WTC11 (cell line): Measurements from ENCODE around the gene ZNF324. TPM values are rescaled to one million over a fixed set of nuclear protein-coding genes. Genes with fewer than 3 reads are reported as not detected.

Experiments used
- ATAC-seq: fragments of 200-7000 bp; cut with Tn5 transposase; 2 replicates; pipeline ENCODE4 v1.10.0; 2021; ENCODE audit warnings: mild to moderate bottlenecking, moderate library complexity
- CTCF ChIA-PET: fragments of 300-600 bp; sonication (Branson Sonifier 250); formaldehyde crosslinking; loops from one replicate; lab custom pipeline; 2021; ENCODE audit warnings: antibody characterized with exemption; lab: Charles Lee
- POLR2A ChIA-PET: fragments of 350-600 bp; sonication (Branson Sonifier 250); formaldehyde crosslinking; loops from one replicate; lab custom pipeline; 2021; ENCODE audit warnings: antibody characterized with exemption; lab: Charles Lee
- DNase-seq: peaks from one replicate; pipeline ENCODE4 v3.0.0; 2021; ENCODE audit warnings: low spot score
- H3K27ac Mint-ChIP-seq: 2 replicates; pipeline ENCODE4 v1.8.0; 2021; ENCODE audit warnings: mixed read lengths
- H3K27me3 Mint-ChIP-seq: 2 replicates; pipeline ENCODE4 v1.8.0; 2021; ENCODE audit warnings: low read depth, mild to moderate bottlenecking, moderate library complexity, mixed read lengths
- H3K36me3 Mint-ChIP-seq: 2 replicates; pipeline ENCODE4 v1.8.0; 2021; ENCODE audit warnings: mixed read lengths
- H3K4me1 Mint-ChIP-seq: 2 replicates; pipeline ENCODE4 v1.8.0; 2022; ENCODE audit warnings: mixed read lengths
- H3K4me3 Mint-ChIP-seq: 2 replicates; pipeline ENCODE4 v1.8.0; 2021; ENCODE audit warnings: mild to moderate bottlenecking, moderate library complexity, mixed read lengths
- H3K9me3 Mint-ChIP-seq: 2 replicates; pipeline ENCODE4 v1.8.0; 2021; ENCODE audit warnings: mixed read lengths
- EMX1 ChIP-seq: fragments of 250-450 bp; sonication (Bioruptor Pico); IDR thresholded peaks from 2 replicates; pipeline ENCODE4 v1.8.0; 2021; ENCODE audit warnings: mild to moderate bottlenecking
- ESRRA ChIP-seq: sonication (generic); formaldehyde crosslinking; IDR thresholded peaks from 2 replicates; pipeline ENCODE4 v1.8.1; 2022; ENCODE audit warnings: mild to moderate bottlenecking, missing genetic modification reagents, borderline replicate concordance
- FOXK1 ChIP-seq: sonication (generic); formaldehyde crosslinking; IDR thresholded peaks from 2 replicates; pipeline ENCODE4 v1.8.0; 2022; ENCODE audit warnings: mild to moderate bottlenecking, moderate library complexity, missing genetic modification reagents
- GABPB1 ChIP-seq: sonication (generic); formaldehyde crosslinking; IDR thresholded peaks from 2 replicates; pipeline ENCODE4 v1.8.1; 2023; ENCODE audit warnings: mild to moderate bottlenecking, missing genetic modification reagents
- GRHL2 ChIP-seq: fragments of 250-450 bp; sonication (Bioruptor Pico); IDR thresholded peaks from 2 replicates; pipeline ENCODE4 v1.8.0; 2022; ENCODE audit warnings: mild to moderate bottlenecking, moderate library complexity; ENCODE audit not compliant: insufficient replicate concordance, severe bottlenecking
- HMGA2 ChIP-seq: fragments of 250-450 bp; sonication (Bioruptor Pico); IDR thresholded peaks from 2 replicates; pipeline ENCODE4 v1.4.0; 2021; ENCODE audit warnings: mild to moderate bottlenecking, moderate library complexity
- JAZF1 ChIP-seq: fragments of 250-450 bp; sonication (Bioruptor Pico); IDR thresholded peaks from 2 replicates; pipeline ENCODE4 v1.9.0; 2021; ENCODE audit warnings: moderate library complexity, mild to moderate bottlenecking, inconsistent platforms
- SMAD3 ChIP-seq: sonication (generic); formaldehyde crosslinking; IDR thresholded peaks from 2 replicates; pipeline ENCODE4 v1.8.0; 2022; ENCODE audit warnings: missing genetic modification reagents, mild to moderate bottlenecking, borderline replicate concordance
- TCF7 ChIP-seq: sonication (generic); formaldehyde crosslinking; IDR thresholded peaks from 2 replicates; pipeline ENCODE4 v1.8.0; 2022; ENCODE audit warnings: mild to moderate bottlenecking, low read depth, missing genetic modification reagents, moderate library complexity
- TEAD1 ChIP-seq: sonication (generic); formaldehyde crosslinking; IDR thresholded peaks from 2 replicates; pipeline ENCODE4 v1.8.0; 2022; ENCODE audit warnings: mild to moderate bottlenecking, missing genetic modification reagents
- ZBTB21 ChIP-seq: sonication (generic); formaldehyde crosslinking; IDR thresholded peaks from 2 replicates; pipeline ENCODE4 v1.8.1; 2023; ENCODE audit warnings: mild to moderate bottlenecking, missing genetic modification reagents, borderline replicate concordance
- ZNF138 ChIP-seq: sonication (generic); formaldehyde crosslinking; conservative IDR thresholded peaks from 2 replicates; pipeline ENCODE4 v1.8.1; 2022; ENCODE audit warnings: mild to moderate bottlenecking, moderate library complexity, missing genetic modification reagents
- total RNA-seq: library from RNA; stranded (reverse); gene quantifications from 3 replicates; pipeline ENCODE4 v1.2.3, GENCODE V29; 2021
- TF ChIP-seq, protein P1 (sequence below): sonication (generic); formaldehyde crosslinking; IDR thresholded peaks from 2 replicates; pipeline ENCODE4 v1.8.1; 2023; ENCODE audit warnings: mild to moderate bottlenecking, missing genetic modification reagents, moderate library complexity
- TF ChIP-seq, protein P2 (sequence below): fragments of 250-450 bp; sonication (Bioruptor Pico); IDR thresholded peaks from 2 replicates; pipeline ENCODE4 v1.9.0; 2021; ENCODE audit warnings: mild to moderate bottlenecking
- TF ChIP-seq, protein P3 (sequence below): sonication (generic); formaldehyde crosslinking; conservative IDR thresholded peaks from 2 replicates; pipeline ENCODE4 v1.8.1; 2023; ENCODE audit warnings: mild to moderate bottlenecking, low read depth, missing genetic modification reagents, moderate library complexity

The ZNF324 gene
- total RNA-seq, 1 experiment from 2014 or later: 5.9 TPM

DNA sequence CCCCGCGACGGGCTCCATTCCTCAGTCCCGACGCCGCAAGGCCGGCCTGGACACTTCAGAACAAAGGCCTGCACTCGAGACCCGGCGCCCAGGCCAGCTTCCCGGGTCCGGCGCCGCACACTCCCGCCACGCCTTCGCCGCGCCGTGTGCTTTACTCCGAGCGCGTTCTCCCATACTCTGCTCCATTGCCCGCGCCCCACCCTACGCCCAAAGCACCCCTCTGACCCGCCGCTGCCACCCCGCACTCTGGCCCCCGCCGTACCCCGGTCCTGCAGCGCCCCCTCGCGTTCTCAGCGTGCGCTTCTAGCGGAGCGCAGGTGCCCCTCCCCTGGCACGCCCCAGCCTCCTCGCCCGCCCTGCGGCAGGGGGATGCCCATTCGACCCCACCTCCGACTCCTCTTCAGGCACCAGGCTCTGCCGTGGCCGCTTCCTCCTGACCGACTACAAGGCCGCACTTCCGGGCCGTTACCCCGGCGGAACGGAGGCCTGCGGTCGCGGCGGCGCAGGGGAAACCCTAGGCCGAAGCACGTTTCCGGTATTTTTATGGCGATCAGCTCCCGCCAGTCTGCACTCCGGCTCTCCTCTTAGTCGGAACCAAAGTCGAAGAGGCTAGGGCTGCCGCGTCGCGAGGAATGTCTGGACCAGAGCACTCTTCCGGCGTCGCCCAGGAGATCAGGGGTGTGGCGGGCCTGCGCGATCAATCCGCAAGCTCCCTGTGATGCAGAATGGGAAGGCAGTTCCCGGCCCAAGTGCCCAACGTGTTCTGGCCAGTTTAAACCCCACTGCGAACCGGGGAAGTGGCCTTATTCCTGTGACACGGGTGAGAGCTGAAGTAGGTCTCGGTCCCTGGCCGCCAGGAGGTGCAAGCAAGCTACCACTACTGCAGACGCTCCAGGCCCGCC is 52.7 kb downstream of the ZNF324 start, which contains the start of gene ZBTB45 (continued):
- TF ChIP-seq, protein P1, sequence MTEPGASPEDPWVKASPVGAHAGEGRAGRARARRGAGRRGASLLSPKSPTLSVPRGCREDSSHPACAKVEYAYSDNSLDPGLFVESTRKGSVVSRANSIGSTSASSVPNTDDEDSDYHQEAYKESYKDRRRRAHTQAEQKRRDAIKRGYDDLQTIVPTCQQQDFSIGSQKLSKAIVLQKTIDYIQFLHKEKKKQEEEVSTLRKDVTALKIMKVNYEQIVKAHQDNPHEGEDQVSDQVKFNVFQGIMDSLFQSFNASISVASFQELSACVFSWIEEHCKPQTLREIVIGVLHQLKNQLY (CRISPR knock-in tag): 0 out of 2 replicates have a peak, but pooled peaks have one; percentile 30
- TF ChIP-seq TCF7 (CRISPR knock-in tag) (peak; percentile 49; the same call in 1 of the 2 replicates), ESRRA (CRISPR knock-in tag) (0 out of 2 replicates have a peak, but pooled peaks have one; percentile 14), ZBTB21 (peak; percentile 56; the same call in 1 of the 2 replicates), TEAD1 (peak; percentile 88), ZNF138 (CRISPR knock-in tag) (0 out of 2 replicates have a peak, but pooled peaks have one; percentile 38), JAZF1 (CRISPR knock-in tag) (no peak), HMGA2 (CRISPR knock-in tag) (peak; percentile 46; the same call in 1 of the 2 replicates)
- TF ChIP-seq, protein P2, sequence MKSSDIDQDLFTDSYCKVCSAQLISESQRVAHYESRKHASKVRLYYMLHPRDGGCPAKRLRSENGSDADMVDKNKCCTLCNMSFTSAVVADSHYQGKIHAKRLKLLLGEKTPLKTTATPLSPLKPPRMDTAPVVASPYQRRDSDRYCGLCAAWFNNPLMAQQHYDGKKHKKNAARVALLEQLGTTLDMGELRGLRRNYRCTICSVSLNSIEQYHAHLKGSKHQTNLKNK (CRISPR knock-in tag): 0 out of 2 replicates have a peak, but pooled peaks have one; percentile 4

DNA sequence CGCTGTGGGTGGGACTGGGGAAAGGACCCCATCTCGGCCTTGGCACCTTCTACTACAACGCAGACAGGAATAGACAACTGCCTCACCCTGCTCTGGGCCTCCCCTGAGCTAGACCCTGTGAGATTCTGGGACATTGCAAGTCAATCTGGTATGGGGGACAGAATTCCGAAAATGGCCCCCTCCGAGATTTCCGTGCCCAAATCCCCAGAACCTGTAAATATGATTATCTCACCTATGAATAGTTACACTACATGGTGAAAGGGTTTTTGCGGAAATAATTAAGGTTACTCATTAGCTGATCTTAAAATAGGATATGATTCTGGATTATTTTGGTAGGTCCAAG is 53.3 kb downstream of the ZNF324 start:
- ATAC-seq (no peak), DNase-seq (no peak)
- Mint-ChIP-seq H3K9me3 (no peaks in the 10 kb centered on the region), H3K27me3 (no peaks in the 10 kb centered on the region), H3K27ac (peak overlapping the region; percentile 99), H3K4me1 (peaks cover 47% of the 10 kb centered on the region), H3K36me3 (peaks cover 5% of the 10 kb centered on the region), H3K4me3 (peak overlapping the region; percentile 97)
- POLR2A ChIA-PET: interaction anchor here (0.6 to 3.3 kb wide), 15 partner anchors 9 to 61 kb away, joined by 3 to 34 read pairs (median 6); partner anchors contain the start of genes CHMP2A, TRIM28 and ZNF446
- CTCF ChIA-PET: interaction anchor here (0.9 to 6.5 kb wide), 23 partner anchors 8 to 191 kb away, joined by 3 to 60 read pairs (median 8); partner anchors contain the start of genes CHMP2A, RNF225, TRIM28 and UBE2M
- TF ChIP-seq, protein P3, sequence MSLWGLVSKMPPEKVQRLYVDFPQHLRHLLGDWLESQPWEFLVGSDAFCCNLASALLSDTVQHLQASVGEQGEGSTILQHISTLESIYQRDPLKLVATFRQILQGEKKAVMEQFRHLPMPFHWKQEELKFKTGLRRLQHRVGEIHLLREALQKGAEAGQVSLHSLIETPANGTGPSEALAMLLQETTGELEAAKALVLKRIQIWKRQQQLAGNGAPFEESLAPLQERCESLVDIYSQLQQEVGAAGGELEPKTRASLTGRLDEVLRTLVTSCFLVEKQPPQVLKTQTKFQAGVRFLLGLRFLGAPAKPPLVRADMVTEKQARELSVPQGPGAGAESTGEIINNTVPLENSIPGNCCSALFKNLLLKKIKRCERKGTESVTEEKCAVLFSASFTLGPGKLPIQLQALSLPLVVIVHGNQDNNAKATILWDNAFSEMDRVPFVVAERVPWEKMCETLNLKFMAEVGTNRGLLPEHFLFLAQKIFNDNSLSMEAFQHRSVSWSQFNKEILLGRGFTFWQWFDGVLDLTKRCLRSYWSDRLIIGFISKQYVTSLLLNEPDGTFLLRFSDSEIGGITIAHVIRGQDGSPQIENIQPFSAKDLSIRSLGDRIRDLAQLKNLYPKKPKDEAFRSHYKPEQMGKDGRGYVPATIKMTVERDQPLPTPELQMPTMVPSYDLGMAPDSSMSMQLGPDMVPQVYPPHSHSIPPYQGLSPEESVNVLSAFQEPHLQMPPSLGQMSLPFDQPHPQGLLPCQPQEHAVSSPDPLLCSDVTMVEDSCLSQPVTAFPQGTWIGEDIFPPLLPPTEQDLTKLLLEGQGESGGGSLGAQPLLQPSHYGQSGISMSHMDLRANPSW (CRISPR knock-in tag): no peak

DNA sequence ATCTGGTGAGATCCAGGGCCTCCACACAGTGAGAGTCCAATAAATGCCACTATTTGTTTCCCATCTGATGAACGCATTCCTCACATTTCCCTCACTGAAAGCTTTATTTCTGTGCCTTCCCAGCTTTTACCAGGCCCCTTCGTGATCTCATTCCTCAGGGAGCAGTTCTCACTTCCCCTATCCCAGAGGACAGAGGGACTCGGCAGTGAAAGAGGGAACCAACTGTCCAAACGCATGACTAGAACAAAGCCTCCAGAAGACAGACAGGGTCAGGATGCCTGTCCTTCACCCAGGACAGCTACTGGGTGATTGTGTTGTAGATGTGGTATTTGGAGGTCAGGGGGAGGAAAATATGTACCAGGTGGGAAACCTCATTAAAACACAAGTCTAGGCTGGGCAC is 54.8 kb downstream of the ZNF324 start:
- TF ChIP-seq GABPB1 (CRISPR knock-in tag) (no peak), GRHL2 (CRISPR knock-in tag) (no peak), FOXK1 (CRISPR knock-in tag) (no peak), SMAD3 (no peak), EMX1 (CRISPR knock-in tag) (no peak)
- Mint-ChIP-seq H3K4me1 (peaks cover 41% of the 10 kb centered on the region), H3K9me3 (no peaks in the 10 kb centered on the region), H3K36me3 (no peaks in the 10 kb centered on the region; the same call in 1 of the 2 replicates), H3K27ac (peak overlapping the region; percentile 87; the same call in 1 of the 2 replicates), H3K27me3 (no peaks in the 10 kb centered on the region), H3K4me3 (peak overlapping the region; percentile 24)
- POLR2A ChIA-PET: interaction anchor here (0.6 to 3.2 kb wide), 4 partner anchors 24 to 158 kb away, joined by 3 to 34 read pairs (median 8); partner anchors contain the start of gene CHMP2A
- ATAC-seq (no peak), DNase-seq (no peak)
- CTCF ChIA-PET: interaction anchor here (0.7 to 6.5 kb wide), 3 partner anchors 16 to 38 kb away, joined by 3 to 60 read pairs (median 21); partner anchors contain the start of gene TRIM28
